Smooth muscle cell of the brain vasculature (primary cell): ENCODE results near the gene PSMF1.

ENCODE experiments used
- DNase-seq: peaks from one replicate; pipeline ENCODE4 v3.0.0-alpha.2; 2012; ENCODE audit warnings: low read depth, low spot score

Gene PSMF1

DNA sequence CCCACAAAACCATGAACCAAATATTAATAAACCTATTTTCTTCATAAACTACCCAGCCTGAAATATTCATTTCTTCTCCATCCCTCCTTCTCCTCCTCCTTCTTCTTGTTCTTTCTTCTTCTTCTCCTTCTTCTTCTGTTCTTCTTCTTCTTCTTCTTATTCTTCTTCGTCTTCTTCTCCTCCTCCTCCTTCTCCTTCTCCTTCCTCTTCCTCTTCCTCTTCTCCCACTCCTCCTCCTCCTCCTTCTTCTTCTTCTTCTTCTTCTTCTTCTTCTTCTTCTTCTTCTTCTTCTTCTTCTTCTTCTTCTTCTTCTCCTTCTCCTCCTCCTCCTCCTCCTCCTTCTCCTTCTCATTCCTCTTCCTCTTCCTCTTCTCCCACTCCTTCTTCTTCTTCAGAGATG lies 71.4 kb downstream of the PSMF1 start:
- no peak for DNase-seq

DNA sequence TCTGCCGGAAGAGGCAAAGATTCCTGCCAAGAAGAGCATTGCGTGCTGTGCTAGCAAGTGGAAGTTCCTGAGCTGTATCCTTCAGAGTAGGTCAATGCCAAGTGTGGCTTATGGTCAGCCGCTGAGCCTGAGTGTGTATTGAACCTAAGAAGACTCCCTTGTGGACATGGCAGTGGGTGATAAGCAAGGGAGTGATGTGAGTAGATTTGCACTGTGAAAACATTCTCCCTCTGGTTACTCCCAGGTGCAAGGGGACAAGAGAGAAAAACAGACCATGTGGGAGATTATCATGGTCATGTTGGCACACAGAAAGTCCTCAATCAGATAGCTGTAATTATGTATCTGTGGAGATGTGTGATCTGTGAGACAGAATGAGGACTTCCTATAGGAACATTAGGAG lies 72.4 kb downstream of the PSMF1 start:
- DNase-seq: no peak

DNA sequence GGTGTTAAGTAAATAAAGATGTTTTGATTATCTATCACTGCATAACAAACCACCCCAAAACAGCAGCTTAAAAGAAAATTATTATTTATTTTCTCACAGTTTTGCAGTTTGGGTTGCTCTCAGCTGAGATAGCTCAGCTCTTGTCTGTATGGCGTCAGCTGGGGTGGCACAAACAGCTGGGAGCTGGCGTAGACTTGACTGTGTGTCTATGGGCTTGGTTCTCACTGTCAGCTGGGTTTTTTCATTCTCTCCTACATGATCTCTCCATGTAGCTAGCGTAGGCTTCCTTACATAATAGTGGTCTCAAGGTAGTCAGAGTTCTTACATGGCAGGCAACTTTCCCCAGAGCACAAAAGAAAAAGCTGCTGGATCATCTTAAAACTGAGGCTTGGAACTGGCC lies 72.9 kb downstream of the PSMF1 start:
- DNase-seq: no peak

DNA sequence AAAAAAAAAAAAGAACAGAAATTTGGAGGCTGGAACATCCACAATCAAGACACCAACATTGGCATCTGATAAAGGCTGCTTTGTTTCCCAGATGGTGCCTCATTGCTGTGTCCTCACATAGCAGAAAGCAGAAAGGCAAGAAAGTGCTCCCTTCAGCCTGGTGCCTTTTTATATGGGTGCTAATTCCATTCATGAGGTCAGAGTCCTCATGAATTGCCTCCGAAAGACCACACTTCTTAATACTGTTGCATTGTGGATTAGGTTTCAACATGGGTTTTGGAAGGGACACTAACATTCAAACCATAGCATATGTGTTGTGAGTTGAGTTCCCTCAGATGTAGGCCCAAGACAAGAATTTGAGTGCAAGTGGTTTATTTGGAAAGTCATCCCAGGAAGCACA lies 76.8 kb downstream of the PSMF1 start:
- no peak for DNase-seq

DNA sequence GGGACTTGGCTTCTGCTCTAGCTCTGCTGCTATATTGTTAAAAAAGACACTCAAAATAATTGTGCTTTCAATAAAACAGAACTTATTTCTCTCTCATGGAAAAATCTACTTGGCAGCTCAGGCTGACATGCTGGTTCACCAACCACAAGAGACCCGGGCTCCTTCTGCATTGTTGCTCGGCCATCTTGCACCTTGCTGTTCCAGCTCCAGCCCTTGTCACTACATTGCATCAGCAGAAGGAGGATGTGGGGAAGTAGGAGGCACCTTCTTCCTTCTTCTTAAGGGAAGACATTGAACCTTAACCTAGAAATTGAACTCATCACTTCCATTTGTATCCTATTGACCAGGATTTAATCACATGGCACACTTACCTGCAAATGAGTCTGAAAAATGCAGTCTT lies 78.2 kb downstream of the PSMF1 start:
- no peak for DNase-seq

DNA sequence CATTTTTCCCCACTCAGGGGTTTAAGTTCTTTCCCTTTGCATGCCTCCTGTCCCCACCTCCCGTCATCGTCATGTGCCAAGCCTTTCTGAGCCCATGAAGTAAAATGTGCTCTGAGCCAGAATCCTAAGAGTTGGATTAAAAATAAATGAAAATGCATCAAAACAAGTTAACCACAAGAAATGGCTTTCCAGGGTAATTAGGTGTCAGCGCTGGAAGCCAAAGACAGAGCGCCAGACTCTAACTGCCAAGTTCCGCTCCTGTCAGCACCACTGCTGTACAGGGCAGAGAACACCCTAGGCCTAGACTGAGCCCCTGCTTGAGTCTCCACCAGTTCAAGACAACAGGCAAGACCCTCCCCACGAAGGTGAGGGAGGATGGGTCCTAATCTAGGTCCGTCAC lies 79.4 kb downstream of the PSMF1 start:
- no peak for DNase-seq

DNA sequence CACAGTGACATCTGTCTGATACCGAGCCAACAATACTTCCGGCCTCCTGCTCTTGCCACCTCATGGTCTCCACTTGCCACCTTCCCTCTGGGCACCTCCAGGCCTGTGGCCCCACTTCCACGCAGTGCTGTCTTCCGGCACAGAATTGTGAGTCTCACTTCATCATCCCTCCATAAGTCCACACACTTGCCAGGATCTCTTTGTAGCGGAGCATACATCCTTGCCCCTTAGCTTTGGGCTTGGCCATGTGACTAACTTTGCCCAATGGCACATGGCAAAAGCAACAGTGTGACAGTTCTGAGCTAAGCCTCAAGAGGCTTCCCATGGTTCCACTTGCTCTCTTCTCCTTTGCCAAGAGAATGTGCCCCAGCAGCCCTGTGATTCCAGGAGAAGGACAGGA lies 80.3 kb downstream of the PSMF1 start:
- DNase-seq: no peak

DNA sequence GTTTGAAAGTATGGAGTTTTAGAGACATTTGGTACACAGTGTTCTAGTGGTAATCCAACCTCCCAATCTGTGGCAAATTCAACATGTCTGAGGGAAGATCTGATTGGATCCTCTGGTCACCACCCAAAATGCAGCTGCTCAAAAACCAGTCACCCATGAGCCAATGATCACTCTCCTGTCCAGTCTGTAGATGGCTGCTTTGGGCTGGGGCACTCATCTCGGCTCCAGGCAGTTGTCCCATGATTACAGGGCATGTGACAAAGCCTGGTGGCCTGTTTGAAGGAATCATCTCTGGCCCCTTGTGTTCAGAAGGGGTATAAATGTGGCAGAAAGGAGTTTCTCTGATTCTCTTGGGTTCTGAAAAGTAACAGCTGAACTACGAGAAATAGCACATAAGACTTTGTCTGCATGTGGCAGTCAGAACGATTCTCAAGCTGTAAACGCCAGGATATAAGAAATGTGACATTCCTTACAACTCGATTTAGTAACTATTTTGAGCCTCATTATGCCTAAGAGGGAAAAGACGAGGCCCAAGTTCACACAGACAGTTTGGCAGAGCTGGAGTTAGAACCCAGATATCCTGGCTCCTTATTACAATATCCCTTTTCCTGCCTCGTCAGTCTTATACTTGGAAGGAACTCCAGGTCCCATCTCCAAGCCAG lies 80.9 kb downstream of the PSMF1 start:
- DNase-seq: no peak

DNA sequence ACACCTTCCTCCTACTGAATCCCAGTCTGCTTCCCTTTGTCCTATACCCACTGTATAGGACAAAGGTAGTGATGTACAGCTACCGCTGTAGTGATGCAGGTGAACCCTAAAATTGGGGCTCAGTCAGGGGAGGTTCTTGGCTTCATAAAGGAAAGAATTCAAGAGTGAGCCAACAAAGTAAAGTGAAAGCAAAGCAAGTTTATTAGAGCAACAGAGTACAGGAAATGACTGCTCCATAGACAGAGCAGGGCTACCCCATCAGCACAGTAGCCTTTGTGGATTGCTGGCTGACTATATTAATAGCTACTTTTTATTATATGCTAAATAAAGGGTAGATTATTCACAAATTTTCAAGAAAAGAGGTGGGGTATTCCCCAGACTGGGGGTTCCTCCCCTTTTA lies 81.6 kb downstream of the PSMF1 start:
- DNase-seq: no peak

DNA sequence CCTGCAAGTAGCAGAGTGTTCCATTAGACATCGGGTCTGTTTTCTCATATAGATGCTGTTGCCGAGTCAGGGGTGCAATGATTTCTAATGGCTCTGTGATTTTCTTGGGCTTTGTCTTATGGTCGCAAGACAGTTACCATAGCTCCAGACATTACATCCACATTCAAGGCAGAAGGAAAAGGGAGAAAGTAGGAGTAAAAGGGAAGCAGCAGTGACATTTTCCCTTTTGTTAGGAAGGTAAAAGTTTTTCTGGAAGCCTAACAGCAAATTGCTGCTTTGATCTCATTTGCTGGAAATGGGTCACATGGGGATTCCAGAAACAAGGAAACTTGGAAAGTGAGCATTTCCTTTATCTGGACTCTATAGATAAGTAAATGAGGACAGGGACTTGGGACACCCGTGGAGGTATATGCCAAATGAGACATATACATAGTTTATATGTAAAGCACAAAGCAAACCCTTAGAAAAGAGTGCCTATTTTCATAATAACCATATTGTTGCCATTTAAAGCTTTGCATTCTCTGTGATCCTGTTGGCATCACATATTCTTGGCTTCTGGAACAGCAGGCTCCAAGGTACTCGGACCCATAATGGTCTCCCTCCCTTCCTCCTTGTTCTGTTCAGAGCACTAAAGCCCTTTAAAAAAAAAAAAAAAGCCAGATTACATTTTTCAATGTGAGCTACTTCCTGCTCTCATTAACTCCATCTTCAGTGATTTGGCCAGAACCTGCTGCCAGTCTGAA lies 84.5 kb downstream of the PSMF1 start, which contains the start of gene C20orf202:
Gene C20orf202, plus strand, starts transcription at position 693 of the 743 bp plus-strand sequence. CDS start 132 bp downstream, outside the sequence.
- no peak for DNase-seq

DNA sequence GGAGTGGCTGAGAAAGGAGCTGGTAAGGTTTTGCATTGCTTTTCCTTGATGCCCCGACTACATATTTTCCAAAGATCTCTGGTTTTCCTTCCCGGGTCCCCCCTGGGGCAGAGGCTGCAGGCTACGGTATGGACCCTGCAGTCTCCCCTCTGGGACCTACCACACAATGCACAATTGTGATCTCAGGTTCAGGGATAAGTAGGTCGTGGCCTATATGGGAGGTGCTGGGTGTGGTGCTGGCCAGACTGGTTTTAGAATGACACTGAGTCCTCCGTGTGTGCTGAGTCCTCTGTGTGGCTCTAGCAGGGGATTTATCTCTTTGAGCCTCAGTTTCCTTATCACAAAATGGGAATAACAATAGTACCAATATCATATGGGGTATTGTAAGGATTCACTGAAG lies 85.2 kb downstream of the PSMF1 start:
- DNase-seq: no peak

DNA sequence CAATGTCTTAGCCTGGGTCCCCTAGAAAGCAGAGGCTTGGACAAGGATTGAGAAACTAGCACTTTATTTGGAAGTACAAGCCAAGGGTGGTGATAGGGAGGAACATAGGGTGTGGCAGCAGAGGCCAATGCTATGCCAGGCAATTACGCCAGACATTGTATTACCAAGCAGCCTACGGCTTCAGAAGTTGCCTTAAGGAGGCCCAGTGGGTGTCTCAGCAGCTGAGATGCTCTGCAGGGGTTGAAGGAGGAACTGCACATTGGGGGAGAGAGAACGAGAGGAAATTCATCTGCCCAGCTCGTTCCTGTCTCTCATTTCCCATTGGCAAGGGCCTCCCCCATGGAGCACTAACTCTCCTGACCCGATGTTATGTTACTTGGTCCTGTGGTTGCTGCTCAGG lies 85.7 kb downstream of the PSMF1 start:
- no peak for DNase-seq

DNA sequence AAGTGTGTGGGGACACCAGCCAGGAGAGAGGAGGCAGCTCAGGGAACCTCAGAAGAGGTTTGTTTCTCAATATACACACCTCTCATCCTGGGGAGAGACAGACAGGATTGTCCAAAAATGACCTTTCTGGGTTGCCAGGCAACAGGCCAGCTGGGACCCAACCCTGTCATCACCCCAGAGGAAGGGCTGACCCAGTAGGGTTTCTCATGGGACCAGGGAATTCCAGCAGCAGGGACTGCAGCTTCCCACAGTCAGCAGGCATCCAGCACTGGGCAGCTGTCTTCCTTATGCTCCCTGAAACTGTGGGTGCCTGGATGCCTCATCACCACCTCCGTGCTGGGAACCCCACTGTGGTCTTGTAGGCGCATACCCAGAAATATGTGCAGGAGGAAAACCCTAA lies 86.2 kb downstream of the PSMF1 start:
- DNase-seq: no peak

DNA sequence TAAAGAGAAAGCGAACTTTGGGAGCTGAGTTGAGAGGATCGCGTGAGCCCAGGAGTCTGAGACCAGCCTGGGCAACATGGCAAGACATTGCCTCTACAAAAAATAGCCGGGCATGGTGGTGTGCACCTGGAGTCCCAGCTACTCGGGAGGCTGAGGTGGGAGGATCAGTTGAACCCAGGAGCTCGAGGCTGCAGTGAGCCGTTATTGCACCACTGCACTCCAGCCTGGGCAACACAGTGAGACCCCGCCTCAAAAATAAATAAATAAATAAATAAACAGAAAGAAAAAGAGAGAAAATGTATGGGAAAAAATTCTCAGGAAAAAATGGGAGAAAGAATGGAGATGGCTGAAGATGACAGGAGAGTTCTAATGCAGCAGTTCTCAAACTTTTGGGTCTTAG lies 87.4 kb downstream of the PSMF1 start:
- DNase-seq: no peak

DNA sequence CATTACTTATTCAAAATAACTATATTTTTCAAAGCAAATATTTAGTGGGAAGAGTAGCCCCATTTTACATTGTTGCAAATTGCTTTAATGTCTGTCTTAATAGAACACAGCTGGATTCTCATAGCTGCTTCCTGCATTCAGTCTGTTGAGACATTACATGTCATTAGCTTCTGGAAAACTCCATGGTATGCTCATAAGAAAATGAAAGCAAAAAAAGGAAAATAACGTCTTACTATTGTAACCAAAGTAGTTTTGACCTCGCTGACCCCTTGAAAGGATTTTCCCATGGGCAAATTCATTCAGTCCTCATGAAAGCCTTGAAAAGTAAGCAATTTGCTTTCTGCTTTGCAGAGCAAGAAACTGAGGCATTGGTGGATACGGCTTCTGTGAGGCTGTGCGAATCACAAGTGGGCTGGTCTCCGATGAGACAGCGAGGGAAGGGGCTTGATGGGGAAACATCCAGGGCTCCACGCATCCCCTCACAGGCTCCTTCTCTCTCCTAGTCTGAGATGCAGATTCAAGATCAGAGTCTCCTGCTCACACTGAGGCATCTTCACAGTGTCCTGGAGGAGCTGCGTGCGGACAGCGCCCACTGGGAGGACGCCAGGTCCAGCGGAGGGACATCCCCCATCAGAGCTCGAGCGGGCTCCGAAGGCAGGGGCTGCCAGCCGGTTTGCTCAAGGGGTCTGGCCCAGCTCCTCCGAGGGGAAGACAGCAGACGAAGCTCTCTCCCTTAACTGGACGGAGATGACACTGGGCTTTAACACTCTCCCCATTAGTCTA lies 88.2 kb downstream of the PSMF1 start:
- DNase-seq: no peak

DNA sequence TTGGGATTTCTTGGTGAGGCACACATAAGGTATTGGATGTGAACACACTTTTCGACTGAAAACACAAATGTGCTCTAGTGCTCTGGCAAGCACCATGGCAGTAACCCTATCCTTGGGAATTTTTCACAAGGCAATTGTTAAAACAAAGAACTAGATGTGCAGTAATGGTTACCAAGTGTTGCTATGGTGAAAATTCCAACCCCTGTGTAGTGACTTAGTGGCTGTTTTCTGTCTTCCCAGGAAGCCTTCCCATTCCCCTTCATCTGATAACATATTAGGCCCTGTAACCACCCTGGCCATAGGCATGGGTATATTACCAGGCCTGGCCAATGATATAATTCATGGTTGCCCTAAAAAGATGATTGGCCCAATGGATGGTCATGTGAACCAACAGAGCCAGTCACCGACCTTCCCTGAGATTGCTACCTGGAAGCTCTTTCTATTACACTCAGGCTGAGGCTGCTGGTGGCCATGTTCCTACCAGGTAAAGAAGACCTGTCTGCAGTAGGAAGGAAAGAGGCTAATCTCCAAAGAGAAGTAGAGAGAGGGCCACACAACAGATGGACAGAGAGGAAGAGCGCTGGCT lies 89.0 kb downstream of the PSMF1 start:
- DNase-seq: no peak

DNA sequence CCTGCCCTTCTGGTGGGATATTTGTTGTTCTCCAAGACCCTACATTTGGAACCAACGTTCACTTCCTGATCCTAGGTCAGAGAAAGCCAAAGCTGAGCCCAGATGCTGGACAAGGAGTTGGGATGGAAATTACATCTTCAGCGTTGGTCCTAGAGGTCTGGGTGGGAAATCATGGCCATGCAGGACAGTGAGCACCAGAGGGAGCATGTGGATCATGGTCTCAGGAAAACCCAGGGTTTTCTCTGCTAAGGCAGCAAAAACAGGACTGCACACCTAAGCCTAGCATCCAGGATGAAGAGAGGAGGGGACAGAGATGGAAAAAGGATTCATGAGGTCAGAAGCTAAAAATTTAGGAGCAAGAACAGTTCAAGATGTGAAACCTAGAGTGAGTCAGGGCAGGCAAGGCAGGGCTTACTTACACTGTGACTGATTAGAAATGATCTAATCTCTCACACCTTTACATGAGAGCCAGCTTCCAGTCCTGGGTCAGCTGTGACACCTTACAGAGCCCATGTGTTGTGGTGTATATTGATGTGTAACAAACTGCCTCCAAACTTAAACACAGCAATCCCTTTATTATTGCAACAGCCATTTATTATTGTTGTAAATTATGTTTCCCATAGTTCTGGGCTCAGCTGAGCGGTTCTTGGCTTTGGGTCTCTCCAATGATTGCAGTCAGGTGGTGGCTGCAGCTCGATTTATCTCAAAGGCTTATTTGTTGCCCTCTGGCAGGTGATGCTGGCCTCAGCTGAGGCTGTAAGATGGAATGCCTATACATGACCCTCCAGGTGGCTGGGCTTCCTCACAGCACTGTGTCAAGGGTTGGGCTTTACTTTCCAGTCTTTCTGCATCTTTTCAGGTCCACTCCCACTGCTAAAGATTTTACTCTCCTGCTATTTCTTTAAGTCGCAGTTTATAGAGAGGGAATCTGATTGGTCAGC lies 91.3 kb downstream of the PSMF1 start:
- no peak for DNase-seq

DNA sequence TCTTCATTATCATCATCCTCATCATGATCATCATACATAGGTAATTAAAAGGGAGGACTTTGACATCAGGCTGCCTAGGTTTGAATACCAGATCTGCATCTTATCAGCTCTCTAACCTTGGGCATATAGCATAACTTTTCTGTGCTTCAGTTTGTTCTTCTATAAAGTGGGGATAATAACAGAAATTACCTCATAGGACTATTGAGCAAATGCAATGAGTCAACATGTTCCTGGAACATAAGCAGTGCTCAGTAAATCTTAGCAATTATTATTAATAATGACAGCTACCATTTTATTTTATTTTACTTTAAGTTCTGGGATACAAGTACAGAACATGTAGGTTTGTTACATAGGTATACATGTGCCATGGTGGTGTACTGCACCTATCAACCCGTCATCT lies 92.1 kb downstream of the PSMF1 start:
- DNase-seq: no peak

DNA sequence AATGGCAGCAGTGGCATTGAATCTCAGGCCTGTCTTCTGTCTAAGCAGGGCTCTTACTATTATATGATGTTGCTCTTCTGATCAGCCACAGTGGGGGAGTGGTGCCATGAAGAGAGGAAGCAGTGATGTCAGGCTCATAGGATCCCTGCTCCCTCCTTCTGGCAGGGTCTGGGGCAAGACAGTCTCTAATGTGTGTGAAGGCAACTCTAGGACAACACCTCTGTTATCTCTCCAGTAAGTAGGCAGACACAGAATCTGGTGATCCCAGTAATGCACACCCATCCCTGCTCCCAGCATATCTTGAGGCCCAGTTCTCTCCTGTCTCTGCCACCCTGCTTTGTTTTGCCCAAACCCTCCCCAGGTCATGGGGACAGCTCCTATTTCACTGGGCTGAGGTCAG lies 93.6 kb downstream of the PSMF1 start:
- DNase-seq: no peak

DNA sequence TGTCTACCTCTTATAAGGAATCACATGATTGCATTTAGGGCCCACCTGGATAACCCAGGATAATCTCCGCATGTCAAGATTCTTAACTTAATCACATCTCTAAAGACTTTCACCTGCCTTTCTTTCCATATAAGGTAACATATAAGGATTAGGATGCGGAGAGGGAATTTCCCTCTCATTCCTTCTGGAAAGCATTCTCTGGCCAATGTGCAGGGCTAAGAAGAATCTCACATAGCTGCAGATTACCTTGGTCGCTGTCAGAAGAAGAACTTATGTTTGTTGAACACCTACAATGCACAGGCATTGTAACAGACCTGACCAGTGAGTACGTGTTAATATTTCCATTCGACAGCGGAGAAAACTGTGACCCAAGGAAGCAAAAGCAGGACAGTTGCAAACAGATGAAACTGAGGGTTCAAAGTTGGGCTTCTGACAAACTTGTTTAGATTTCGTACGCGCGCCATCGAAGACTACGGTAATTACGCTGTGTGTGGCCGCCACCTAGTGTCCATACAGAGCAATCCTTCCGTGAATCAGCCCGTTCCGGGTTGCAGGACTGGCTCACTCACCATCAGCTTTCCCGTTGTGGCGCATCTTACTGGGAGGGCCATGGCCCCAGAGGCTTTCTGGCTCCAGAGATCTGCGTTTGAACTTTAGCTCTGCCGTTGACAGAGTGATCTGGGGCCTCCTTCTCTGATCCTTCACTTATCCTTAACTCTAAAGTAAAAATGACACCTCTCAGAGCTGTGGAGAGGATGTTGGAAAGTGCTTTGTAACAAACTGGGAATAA lies 94.4 kb downstream of the PSMF1 start:
- DNase-seq: peak; percentile 13
